HepG2 (cell line): Measurements from ENCODE around the gene CXCL8. TPM values are rescaled to one million over a fixed set of nuclear protein-coding genes. Genes with fewer than 3 reads are reported as not detected.

Source experiments
- ATAC-seq: fragments of 200-7000 bp; cut with Tn5 transposase; 3 replicates; pipeline ENCODE4 v1.9.1; 2020; ENCODE audit warnings: mild to moderate bottlenecking, moderate library complexity
- Bru-seq: library from RNA; stranded (reverse); fragments of 400-500 nt; gene quantifications from one replicate; lab custom pipeline; 2021; lab: Mats Ljungman, UMichigan
- BruChase-seq, 2 experiments: library from RNA; stranded (reverse); fragments of 400-500 nt; gene quantifications; one replicate each; lab custom pipeline; 2021; lab: Mats Ljungman, UMichigan
- BruUV-seq: library from RNA; stranded (reverse); fragments of 400-500 nt; replicated peaks from 2 replicates; lab custom pipeline; 2021; lab: Mats Ljungman, UMichigan
- CTCF ChIA-PET: fragments of 300-600 bp; formaldehyde crosslinking; extraction: SDS; loops from one replicate; lab custom pipeline; 2021; ENCODE audit warnings: low total read pairs, inconsistent platforms, low intra/inter-chr PET ratio; lab: Yijun Ruan, JAX
- POLR2A ChIA-PET: fragments of 350-600 bp; sonication (Branson Sonifier 250); formaldehyde crosslinking; loops from one replicate; lab custom pipeline; 2020; ENCODE audit warnings: antibody characterized with exemption, inconsistent platforms; lab: Yijun Ruan, JAX
- DNase-seq: peaks from one replicate; pipeline ENCODE4 v3.0.0-alpha.2; 2015; ENCODE audit warnings: low spot score
- FAIRE-seq: peaks from 3 replicates; lab custom pipeline; 2011; peaks lifted over from hg19 to GRCh38; lab: Jason Lieb, UNC
- H2AFZ ChIP-seq: one replicate; pipeline ENCODE4 v1.6.1; 2011; ENCODE audit warnings: low read length, inconsistent platforms
- H3K27ac ChIP-seq: fragments of 300-600 bp; 3 replicates; pipeline ENCODE4 v1.8.0; 2011; ENCODE audit warnings: mixed run types, mild to moderate bottlenecking, mixed read lengths, low read length, inconsistent platforms; ENCODE audit not compliant: insufficient read depth; ENCODE audit errors: extremely low read length
- H3K27me3 ChIP-seq, 2 experiments: fragments of 200-600 bp in 1 of 2; 2 replicates in 1 of 2; 3 replicates in 1 of 2; pipeline versions ENCODE4 v1.6.0 to v1.8.0; 2011; ENCODE audit warnings: low read length in 2 of 2, mild to moderate bottlenecking in 2 of 2, moderate library complexity in 2 of 2, inconsistent platforms in 1 of 2; ENCODE audit not compliant: insufficient read depth in 2 of 2, control insufficient read depth in 1 of 2
- H3K36me3 ChIP-seq, 2 experiments: fragments of 200-600 bp in 1 of 2; replicated peaks in 1 of 2; 2 replicates in 1 of 2; 3 replicates in 1 of 2; pipeline versions ENCODE4 v1.5.1 to v1.8.0; 2011; ENCODE audit warnings: low read length in 2 of 2, inconsistent platforms in 1 of 2; ENCODE audit not compliant: insufficient read depth in 2 of 2, control insufficient read depth in 1 of 2
- H3K4me1 ChIP-seq: 2 replicates; pipeline ENCODE4 v1.5.1; 2012; ENCODE audit warnings: low read length, inconsistent platforms; ENCODE audit not compliant: insufficient read depth
- H3K4me2 ChIP-seq: 2 replicates; pipeline ENCODE4 v1.6.0; 2011; ENCODE audit warnings: low read depth, low read length, inconsistent platforms
- H3K4me3 ChIP-seq, 3 experiments: fragments of 200-600 bp in 1 of 3; sonication (generic), shearing (Covaris generic) in 1 of 3; replicated peaks in 1 of 3; 2 replicates each; pipeline ENCODE4 v1.5.1; 2011 to 2016; ENCODE audit warnings: low read length in 3 of 3, inconsistent platforms in 2 of 3, low read depth in 2 of 3, mild to moderate bottlenecking in 2 of 3, control low read depth in 1 of 3, mixed read lengths in 1 of 3; ENCODE audit not compliant: insufficient read depth in 1 of 3
- H3K79me2 ChIP-seq: one replicate; pipeline ENCODE4 v1.6.1; 2011; ENCODE audit warnings: low read length, inconsistent platforms; ENCODE audit not compliant: insufficient read depth
- H3K9ac ChIP-seq: 2 replicates; pipeline ENCODE4 v1.6.0; 2011; ENCODE audit warnings: mild to moderate bottlenecking, low read depth, low read length, inconsistent platforms; ENCODE audit not compliant: insufficient read depth
- H3K9me3 ChIP-seq: 2 replicates; pipeline ENCODE4 v1.5.1; 2012; ENCODE audit warnings: mild to moderate bottlenecking, low read length
- H4K20me1 ChIP-seq: 2 replicates; pipeline ENCODE4 v1.6.0; 2011; ENCODE audit warnings: inconsistent platforms, mild to moderate bottlenecking, low read length, moderate library complexity; ENCODE audit not compliant: insufficient read depth
- ARID5B ChIP-seq: IDR thresholded peaks from 2 replicates; pipeline ENCODE4 v1.4.0; 2020; ENCODE audit warnings: mild to moderate bottlenecking, missing genetic modification reagents
- FOXA1 ChIP-seq, 2 experiments: fragments of 450-650 bp in 1 of 2; sonication (generic) in 1 of 2; formaldehyde crosslinking in 1 of 2; IDR thresholded peaks; 2 replicates each; pipeline versions ENCODE4 v1.4.0 to v1.6.1; 2016 to 2020; ENCODE audit warnings: missing genetic modification reagents in 1 of 2
- FOXA3 ChIP-seq: IDR thresholded peaks from 2 replicates; pipeline ENCODE4 v1.6.1; 2016; ENCODE audit warnings: missing genetic modification reagents, missing compliant biosample characterization
- GABPB1 ChIP-seq: IDR thresholded peaks from 2 replicates; pipeline ENCODE4 v1.6.1; 2016; ENCODE audit warnings: mild to moderate bottlenecking, missing genetic modification reagents, moderate library complexity, missing compliant biosample characterization
- GFI1 ChIP-seq: sonication (generic); formaldehyde crosslinking; IDR thresholded peaks from 2 replicates; pipeline ENCODE4 v1.5.0; 2020; ENCODE audit warnings: missing genetic modification reagents, mild to moderate bottlenecking, borderline replicate concordance
- HMG20A ChIP-seq: IDR thresholded peaks from 2 replicates; pipeline ENCODE4 v1.6.1; 2016; ENCODE audit warnings: borderline replicate concordance
- PRDM10 ChIP-seq: sonication (generic); formaldehyde crosslinking; IDR thresholded peaks from 2 replicates; pipeline ENCODE4 v1.4.0; 2020; ENCODE audit warnings: low read depth, missing genetic modification reagents
- RORA ChIP-seq: sonication (generic); formaldehyde crosslinking; IDR thresholded peaks from 2 replicates; pipeline ENCODE4 v1.5.0; 2020; ENCODE audit warnings: mild to moderate bottlenecking, missing genetic modification reagents, moderate library complexity
- TCF7 ChIP-seq: sonication (generic); IDR thresholded peaks from 2 replicates; pipeline ENCODE4 v1.6.1; 2016; ENCODE audit warnings: antibody characterized with exemption, low read depth
- ZNF644 ChIP-seq: IDR thresholded peaks from 2 replicates; pipeline ENCODE4 v1.6.1; 2016; ENCODE audit warnings: low read depth
- ZNF790 ChIP-seq: sonication (generic); formaldehyde crosslinking; IDR thresholded peaks from 2 replicates; pipeline ENCODE4 v1.8.0; 2022; ENCODE audit warnings: missing genetic modification reagents, mild to moderate bottlenecking, borderline replicate concordance
- WGBS: methylation state at CpG from one replicate; pipeline ENCODE4 v1.1.6; 2017; ENCODE audit warnings: low lambda C conversion rate; 5-methylcytosine and 5-hydroxymethylcytosine counted together
- in situ Hi-C: cut with HindIII; loops from 2 replicates; pipeline ENCODE4 v1.10.0; 2017; ENCODE audit warnings: low pct_unique_long_range_greater_than_20kb; ENCODE audit not compliant: extremely low pct_ligation_motif_present
- intact Hi-C: fragments of 100-400 bp; cut with micrococcal nuclease; formaldehyde crosslinking; loops from one replicate; pipeline ENCODE4 v1.10.0; 2022; ENCODE audit not compliant: unreplicated experiment
- long read RNA-seq, 2 experiments: library from RNA in 1 of 2; library from polyadenylated mRNA in 1 of 2; stranded (forward) in 1 of 2; unstranded in 1 of 2; transcript quantifications; one replicate each; pipeline ENCODE4 v2.0.0, GENCODE V29; 2019 to 2022
- polyA minus RNA-seq, 3 experiments: library from RNA; depleted of rRNA, polyadenylated mRNA; stranded (reverse); fragments of >200 nt; gene quantifications; 2 replicates each; pipeline ENCODE4 v1.2.3, GENCODE V29; 2011; ENCODE audit warnings: low replicate concordance in 1 of 3
- polyA plus RNA-seq, 8 experiments: library from polyadenylated mRNA; depleted of rRNA in 3 of 8; stranded (reverse) in 7 of 8; unstranded in 1 of 8; fragments of >200 nt; fragmentation: Illumina TruSeq in 4 of 8; extraction: Trizol in 4 of 8; gene quantifications; 2 replicates each; pipeline versions ENCODE4 v1.2.1 to v1.2.3, GENCODE V29; 2011 to 2016; ENCODE audit warnings: low read depth in 4 of 8, missing spikeins in 1 of 8, mixed read lengths in 1 of 8; ENCODE audit not compliant: insufficient read depth in 1 of 8
- total RNA-seq, 5 experiments: library from RNA; depleted of rRNA; stranded (reverse); fragments of >200 nt; fragmentation: Illumina TruSeq; extraction: Trizol; gene quantifications; 2 replicates each; pipeline ENCODE4 v1.2.3, GENCODE V29; 2016; ENCODE audit warnings: low read depth in 1 of 5

Gene CXCL8
- total RNA-seq (2016; rRNA removed; fragmentation: Illumina TruSeq; extraction: Trizol) (4.9 and 7.8 TPM in 2 replicates), polyA plus RNA-seq (2011; rRNA removed) (1.2 and 1.8 TPM in 2 replicates), polyA minus RNA-seq (2011; rRNA and poly(A)+ RNA removed; ENCODE audit: low replicate concordance) (0.60 and 2.4 TPM in 2 replicates), Bru-seq, nascent RNA (percentile 69 among the genes with signal in this experiment), BruChase-seq, experiment 1, labeled RNA remaining after a 6-hour chase (percentile 86 among the genes with signal in this experiment), BruChase-seq, experiment 2, labeled RNA remaining after a 2-hour chase (percentile 83 among the genes with signal in this experiment)
- total RNA-seq (2016; cell fraction: cytosol; rRNA removed; fragmentation: Illumina TruSeq; extraction: Trizol; ENCODE audit: low read depth), result 6.3 TPM in 2 replicates
- total RNA-seq (2016; cell fraction: insoluble cytoplasmic fraction; rRNA removed; fragmentation: Illumina TruSeq; extraction: Trizol), result 4.5 and 8.5 TPM in 2 replicates
- 8.4 and 12.9 TPM in 2 replicates for total RNA-seq (2016; cell fraction: membrane; rRNA removed; fragmentation: Illumina TruSeq; extraction: Trizol)
- 10.4 and 13.0 TPM in 2 replicates for total RNA-seq (2016; cell fraction: nucleus; rRNA removed; fragmentation: Illumina TruSeq; extraction: Trizol)
- 0.40 and 0.65 TPM in 2 replicates for polyA plus RNA-seq (2011; cell fraction: cytosol; rRNA removed)
- 0.24 and 0.33 TPM in 2 replicates for polyA plus RNA-seq (2011; cell fraction: nucleus; rRNA removed)
- polyA plus RNA-seq (2012), result 0.21 and 0.87 TPM in 2 replicates
- 2.0 and 2.3 TPM in 2 replicates for polyA plus RNA-seq (2016; cell fraction: cytosol; fragmentation: Illumina TruSeq; extraction: Trizol; ENCODE audit: low read depth)
- 3.1 TPM in 2 replicates for polyA plus RNA-seq (2016; cell fraction: insoluble cytoplasmic fraction; fragmentation: Illumina TruSeq; extraction: Trizol; ENCODE audit: low read depth)
- polyA plus RNA-seq (2016; cell fraction: membrane; fragmentation: Illumina TruSeq; extraction: Trizol; ENCODE audit: low read depth), result 2.6 and 3.7 TPM in 2 replicates
- 12.4 and 13.0 TPM in 2 replicates for polyA plus RNA-seq (2016; cell fraction: nucleus; fragmentation: Illumina TruSeq; extraction: Trizol; ENCODE audit: insufficient read depth, low read depth)
- polyA minus RNA-seq (2011; cell fraction: cytosol; rRNA and poly(A)+ RNA removed), result 0.62 and 1.3 TPM in 2 replicates
- polyA minus RNA-seq (2011; cell fraction: nucleus; rRNA and poly(A)+ RNA removed), result 1.2 and 1.9 TPM in 2 replicates
- long read RNA-seq, experiment 1, partial matches to known transcripts, result 1 of 5 reads
- long read RNA-seq, experiment 1, other reads (novel, unspliced or antisense), result 0 of 5 reads
- long read RNA-seq, experiment 2, partial matches to known transcripts, result 5 of 6 reads
- long read RNA-seq, experiment 2, other reads (novel, unspliced or antisense), result 0 of 6 reads

- Histone ChIP-seq H3K4me1 (no peaks in the 10 kb centered on the region), H3K79me2 (no peaks in the 10 kb centered on the region), H3K36me3 (no peaks in the 10 kb centered on the region), H3K4me3 (no peak within 1 kb of the TSS; a peak in 1 of 6 replicates), H3K9ac (no peak within 1 kb of the TSS), H3K9me3 (no peaks in the 10 kb centered on the region), H3K27me3 (no peaks in the 10 kb centered on the region; a peak in 1 of 5 replicates), H2AFZ (no peak within 1 kb of the TSS), H4K20me1 (no peaks in the 10 kb centered on the region), H3K4me2 (peak within 1 kb of the TSS; percentile 51; the same call in 1 of the 2 replicates), H3K27ac (no peak within 1 kb of the TSS)
- DNase-seq (peak; percentile 53), ATAC-seq (peak; percentile 68; the same call in 2 of the 3 replicates), FAIRE-seq (peak; percentile 4)
- no TSS peak for BruUV-seq
- in situ Hi-C loops, result no loop called here
- intact Hi-C loops, result no loop called here
- 2% methylated on average over 7 of the region's 7 CpGs for WGBS
- CTCF ChIA-PET, result interaction anchor here (1.5 kb wide), 1 partner anchor 11 kb away, joined by 4 read pairs; no protein-coding TSS in a partner anchor
- POLR2A ChIA-PET, result no interaction called here
- peak; percentile 79; the same call in 1 of the 2 replicates for TF ChIP-seq FOXA3 (CRISPR knock-in tag)
- no peak for TF ChIP-seq ZNF790
- TF ChIP-seq ZNF644 (CRISPR knock-in tag), result 0 out of 2 replicates have a peak, but pooled peaks have one; percentile 19
- no peak for TF ChIP-seq FOXA1 (IDR thresholded peaks at IDR 0.05)
- peak; percentile 82 for TF ChIP-seq FOXA1 (CRISPR knock-in tag; IDR thresholded peaks at IDR 0.05)
- peak; percentile 53; the same call in 1 of the 2 replicates for TF ChIP-seq GABPB1 (CRISPR knock-in tag)
- TF ChIP-seq TCF7, result 0 out of 2 replicates have a peak, but pooled peaks have one; percentile 15
- TF ChIP-seq ARID5B (CRISPR knock-in tag), result peak; percentile 60; the same call in 1 of the 2 replicates
- TF ChIP-seq PRDM10 (CRISPR knock-in tag), result peak; percentile 88; the same call in 1 of the 2 replicates
- no peak for TF ChIP-seq RORA
- TF ChIP-seq GFI1 (CRISPR knock-in tag), result no peak
- peak; percentile 44; the same call in 1 of the 2 replicates for TF ChIP-seq HMG20A
Observed at GRCh38 chr4:73740353-73740778, at the start of gene CXCL8. Gene CXCL8, plus strand, starts transcription at chr4:73740569. Its CDS starts 90 bp downstream, at chr4:73740659.
